HepG2 (cell line): ENCODE measurements around the gene BMERB1. TPM values are rescaled to one million over a fixed set of nuclear protein-coding genes. Genes with fewer than 3 reads are reported as not detected.

ENCODE experiments used
- BORCS8-MEF2B ChIP-seq: sonication (generic); formaldehyde crosslinking; IDR thresholded peaks from 2 replicates; pipeline ENCODE4 v1.8.0; 2022; ENCODE audit warnings: mild to moderate bottlenecking, missing genetic modification reagents
- DRAP1 ChIP-seq: IDR thresholded peaks from 2 replicates; pipeline ENCODE4 v1.6.1; 2016; ENCODE audit warnings: missing genetic modification reagents, missing compliant biosample characterization
- EZH2 ChIP-seq: conservative IDR thresholded peaks from 2 replicates; pipeline ENCODE4 v1.6.1; 2012; ENCODE audit warnings: mild to moderate bottlenecking, low read depth, low read length, moderate library complexity
- GLMP ChIP-seq: sonication (generic); formaldehyde crosslinking; IDR thresholded peaks from 2 replicates; pipeline ENCODE4 v1.9.0; 2021; ENCODE audit warnings: missing genetic modification reagents, mild to moderate bottlenecking, borderline replicate concordance
- GRHL1 ChIP-seq: sonication (generic); formaldehyde crosslinking; conservative IDR thresholded peaks from 2 replicates; pipeline ENCODE4 v1.8.0; 2022; ENCODE audit warnings: missing genetic modification reagents
- GTF2F1 ChIP-seq: fragments of 150-350 bp; IDR thresholded peaks from 2 replicates; pipeline ENCODE4 v1.6.1; 2014; ENCODE audit warnings: low read length
- HOXA7 ChIP-seq: sonication (generic); formaldehyde crosslinking; IDR thresholded peaks from 2 replicates; pipeline ENCODE4 v1.8.1; 2022; ENCODE audit warnings: mild to moderate bottlenecking, missing genetic modification reagents, moderate library complexity
- PAX8 ChIP-seq: sonication (generic); formaldehyde crosslinking; IDR thresholded peaks from 2 replicates; pipeline ENCODE4 v1.8.0; 2022; ENCODE audit warnings: mild to moderate bottlenecking, missing genetic modification reagents, borderline replicate concordance
- RARG ChIP-seq: sonication (generic); formaldehyde crosslinking; IDR thresholded peaks from 2 replicates; pipeline ENCODE4 v1.4.0; 2020; ENCODE audit warnings: low read depth, mild to moderate bottlenecking, missing genetic modification reagents
- REST ChIP-seq, 2 experiments: IDR thresholded peaks; 2 replicates each; pipeline ENCODE4 v1.6.1; 2011 to 2012; ENCODE audit warnings: low read length in 2 of 2, borderline replicate concordance in 1 of 2, low read depth in 1 of 2, mild to moderate bottlenecking in 1 of 2, moderate library complexity in 1 of 2
- SAP130 ChIP-seq: IDR thresholded peaks from 2 replicates; pipeline ENCODE4 v1.6.1; 2016; ENCODE audit warnings: low read depth
- SNAPC2 ChIP-seq: sonication (generic); formaldehyde crosslinking; IDR thresholded peaks from 2 replicates; pipeline ENCODE4 v1.8.1; 2022; ENCODE audit warnings: mild to moderate bottlenecking, missing genetic modification reagents
- TGIF2 ChIP-seq: IDR thresholded peaks from 2 replicates; pipeline ENCODE4 v1.6.1; 2016; ENCODE audit warnings: control low read depth, missing compliant biosample characterization
- THYN1 ChIP-seq: sonication (generic); formaldehyde crosslinking; IDR thresholded peaks from 2 replicates; pipeline ENCODE4 v1.8.1; 2023; ENCODE audit warnings: low read depth, mild to moderate bottlenecking, moderate library complexity, missing genetic modification reagents, borderline replicate concordance
- ZFP41 ChIP-seq: sonication (generic); formaldehyde crosslinking; IDR thresholded peaks from 2 replicates; pipeline ENCODE4 v1.4.0; 2020; ENCODE audit warnings: mild to moderate bottlenecking, missing genetic modification reagents, borderline replicate concordance
- ZKSCAN5 ChIP-seq: sonication (generic); formaldehyde crosslinking; IDR thresholded peaks from 2 replicates; pipeline ENCODE4 v1.5.1; 2020; ENCODE audit warnings: mild to moderate bottlenecking, missing genetic modification reagents
- ZNF33B ChIP-seq: sonication (generic); formaldehyde crosslinking; IDR thresholded peaks from 2 replicates; pipeline ENCODE4 v1.5.1; 2020; ENCODE audit warnings: mild to moderate bottlenecking, missing genetic modification reagents
- ZNF530 ChIP-seq: sonication (generic); formaldehyde crosslinking; IDR thresholded peaks from 2 replicates; pipeline ENCODE4 v1.5.0; 2020; ENCODE audit warnings: low read depth, mild to moderate bottlenecking, missing genetic modification reagents
- ZNF576 ChIP-seq: sonication (generic); formaldehyde crosslinking; IDR thresholded peaks from 2 replicates; pipeline ENCODE4 v1.4.0; 2020; ENCODE audit warnings: mild to moderate bottlenecking, missing genetic modification reagents
- polyA plus RNA-seq, 8 experiments: library from polyadenylated mRNA; depleted of rRNA in 3 of 8; stranded (reverse) in 7 of 8; unstranded in 1 of 8; fragments of >200 nt; fragmentation: Illumina TruSeq in 4 of 8; extraction: Trizol in 4 of 8; gene quantifications; 2 replicates each; pipeline versions ENCODE4 v1.2.1 to v1.2.3, GENCODE V29; 2011 to 2016; ENCODE audit warnings: low read depth in 4 of 8, missing spikeins in 1 of 8, mixed read lengths in 1 of 8; ENCODE audit not compliant: insufficient read depth in 1 of 8
- total RNA-seq, 5 experiments: library from RNA; depleted of rRNA; stranded (reverse); fragments of >200 nt; fragmentation: Illumina TruSeq; extraction: Trizol; gene quantifications; 2 replicates each; pipeline ENCODE4 v1.2.3, GENCODE V29; 2016; ENCODE audit warnings: low read depth in 1 of 5
- TF ChIP-seq, protein P1 (sequence below): sonication (generic); formaldehyde crosslinking; IDR thresholded peaks from 2 replicates; pipeline ENCODE4 v1.4.0; 2020; ENCODE audit warnings: missing genetic modification reagents
- TF ChIP-seq, protein P2 (sequence below): sonication (generic); formaldehyde crosslinking; IDR thresholded peaks from 2 replicates; pipeline ENCODE4 v1.4.0; 2020; ENCODE audit warnings: missing genetic modification reagents, mild to moderate bottlenecking, borderline replicate concordance

BMERB1 gene
- total and polyA plus RNA-seq, 2 of the 13 experiments (the other 11 are each of a cell fraction or from before 2014, with no cell fraction given): 1.4 TPM

GRCh38 chr16:15610369-15610871, 176.0 kb downstream of the BMERB1 start (continued):
- TF ChIP-seq GLMP (CRISPR knock-in tag) (no peak), REST (IDR thresholded peaks at IDR 0.05; ENCODE audit: borderline replicate concordance in 1 of 2, low read depth in 1 of 2, low read length in 2 of 2) (no peak), BORCS8-MEF2B (CRISPR knock-in tag) (0 out of 2 replicates have a peak, but pooled peaks have one; percentile 57), EZH2 (no peak), HOXA7 (no peak), DRAP1 (CRISPR knock-in tag) (peak; percentile 78), PAX8 (CRISPR knock-in tag) (no peak), TGIF2 (no peak), RARG (no peak), SNAPC2 (CRISPR knock-in tag) (no peak), GTF2F1 (no peak), THYN1 (CRISPR knock-in tag) (no peak), ZFP41 (CRISPR knock-in tag) (no peak), ZKSCAN5 (CRISPR knock-in tag) (no peak), SAP130 (CRISPR knock-in tag) (peak; percentile 84), ZNF530 (CRISPR knock-in tag) (no peak), ZNF576 (no peak), GRHL1 (CRISPR knock-in tag) (no peak), ZNF33B (peak; percentile 83; the same call in 1 of the 2 replicates)
- TF ChIP-seq, protein P1, sequence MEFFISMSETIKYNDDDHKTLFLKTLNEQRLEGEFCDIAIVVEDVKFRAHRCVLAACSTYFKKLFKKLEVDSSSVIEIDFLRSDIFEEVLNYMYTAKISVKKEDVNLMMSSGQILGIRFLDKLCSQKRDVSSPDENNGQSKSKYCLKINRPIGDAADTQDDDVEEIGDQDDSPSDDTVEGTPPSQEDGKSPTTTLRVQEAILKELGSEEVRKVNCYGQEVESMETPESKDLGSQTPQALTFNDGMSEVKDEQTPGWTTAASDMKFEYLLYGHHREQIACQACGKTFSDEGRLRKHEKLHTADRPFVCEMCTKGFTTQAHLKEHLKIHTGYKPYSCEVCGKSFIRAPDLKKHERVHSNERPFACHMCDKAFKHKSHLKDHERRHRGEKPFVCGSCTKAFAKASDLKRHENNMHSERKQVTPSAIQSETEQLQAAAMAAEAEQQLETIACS: no peak
- TF ChIP-seq, protein P2, sequence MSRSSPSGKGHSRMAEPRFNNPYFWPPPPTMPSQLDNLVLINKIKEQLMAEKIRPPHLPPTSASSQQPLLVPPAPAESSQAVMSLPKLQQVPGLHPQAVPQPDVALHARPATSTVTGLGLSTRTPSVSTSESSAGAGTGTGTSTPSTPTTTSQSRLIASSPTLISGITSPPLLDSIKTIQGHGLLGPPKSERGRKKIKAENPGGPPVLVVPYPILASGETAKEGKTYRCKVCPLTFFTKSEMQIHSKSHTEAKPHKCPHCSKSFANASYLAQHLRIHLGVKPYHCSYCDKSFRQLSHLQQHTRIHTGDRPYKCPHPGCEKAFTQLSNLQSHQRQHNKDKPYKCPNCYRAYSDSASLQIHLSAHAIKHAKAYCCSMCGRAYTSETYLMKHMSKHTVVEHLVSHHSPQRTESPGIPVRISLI (CRISPR knock-in tag): peak; percentile 96
